OCI-LY1 (cell line): ENCODE data around the gene CCDC74B.
"Not testable (repeated sequence)": the region's sequence is repeated elsewhere in the genome, so short reads cannot be mapped to it uniquely, and the experiment has no call there.

ENCODE experiments used
- EZH2 ChIP-seq: fragments of 200-600 bp; sonication (generic), shearing (Covaris generic); IDR thresholded peaks from 2 replicates; pipeline ENCODE4 v1.8.0; 2017; ENCODE audit warnings: borderline replicate concordance, mixed run types, mild to moderate bottlenecking, antibody characterized with exemption, low read length, moderate library complexity, mixed read lengths
- TF ChIP-seq, protein P1 (sequence below): fragments of 200-600 bp; sonication (generic), shearing (Covaris generic); IDR thresholded peaks from 2 replicates; pipeline ENCODE4 v1.5.1; 2017; ENCODE audit warnings: mild to moderate bottlenecking, antibody characterized with exemption, low read length, moderate library complexity, mixed read lengths

DNA sequence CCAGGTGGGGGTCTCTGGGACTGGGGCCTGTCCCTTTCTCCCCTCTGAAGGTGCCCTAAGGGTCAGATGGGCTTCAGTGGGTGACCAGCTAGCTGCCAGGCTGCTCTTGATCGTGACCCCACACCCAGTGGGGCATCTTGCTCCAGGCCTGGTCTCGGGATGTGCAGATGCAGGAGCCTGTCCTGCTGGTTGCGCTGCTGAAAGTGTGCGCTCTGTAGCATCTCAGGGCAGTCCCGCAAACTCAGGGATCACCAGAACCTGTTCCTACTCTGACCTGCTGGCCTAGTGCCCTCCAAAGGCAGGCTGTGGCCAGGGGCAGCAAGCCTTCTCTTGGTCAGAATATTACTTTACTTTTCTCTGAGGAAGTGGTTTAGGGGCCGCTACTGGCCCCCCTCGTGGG, 4.4 kb downstream of the CCDC74B start:
- TF ChIP-seq, protein P1, sequence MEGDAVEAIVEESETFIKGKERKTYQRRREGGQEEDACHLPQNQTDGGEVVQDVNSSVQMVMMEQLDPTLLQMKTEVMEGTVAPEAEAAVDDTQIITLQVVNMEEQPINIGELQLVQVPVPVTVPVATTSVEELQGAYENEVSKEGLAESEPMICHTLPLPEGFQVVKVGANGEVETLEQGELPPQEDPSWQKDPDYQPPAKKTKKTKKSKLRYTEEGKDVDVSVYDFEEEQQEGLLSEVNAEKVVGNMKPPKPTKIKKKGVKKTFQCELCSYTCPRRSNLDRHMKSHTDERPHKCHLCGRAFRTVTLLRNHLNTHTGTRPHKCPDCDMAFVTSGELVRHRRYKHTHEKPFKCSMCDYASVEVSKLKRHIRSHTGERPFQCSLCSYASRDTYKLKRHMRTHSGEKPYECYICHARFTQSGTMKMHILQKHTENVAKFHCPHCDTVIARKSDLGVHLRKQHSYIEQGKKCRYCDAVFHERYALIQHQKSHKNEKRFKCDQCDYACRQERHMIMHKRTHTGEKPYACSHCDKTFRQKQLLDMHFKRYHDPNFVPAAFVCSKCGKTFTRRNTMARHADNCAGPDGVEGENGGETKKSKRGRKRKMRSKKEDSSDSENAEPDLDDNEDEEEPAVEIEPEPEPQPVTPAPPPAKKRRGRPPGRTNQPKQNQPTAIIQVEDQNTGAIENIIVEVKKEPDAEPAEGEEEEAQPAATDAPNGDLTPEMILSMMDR: not testable (repeated sequence)
- TF ChIP-seq EZH2: not testable (repeated sequence)
